Gastrocnemius medialis (tissue), 4 donors: ENCODE measurements around the gene AMACR.

Source experiments
- POLR2A ChIP-seq, 2 donors: fragments of 450-650 bp; IDR thresholded peaks; one replicate each; pipeline ENCODE4 v1.6.1; 2017; ENCODE audit warnings: antibody characterized with exemption in 2 of 2, mild to moderate bottlenecking in 2 of 2, moderate library complexity in 2 of 2
- TF ChIP-seq, protein P1 (sequence below), 5 experiments: fragments of 450-650 bp in 3 of 5; fragments of 200-600 bp in 2 of 5; sonication (generic) in 2 of 5; IDR thresholded peaks in 4 of 5; conservative IDR thresholded peaks in 1 of 5; 1 replicate in 4 of 5; 2 replicates in 1 of 5; pipeline ENCODE4 v1.5.1; 2016 to 2019; ENCODE audit warnings: antibody characterized with exemption in 5 of 5, mild to moderate bottlenecking in 3 of 5, moderate library complexity in 3 of 5

DNA sequence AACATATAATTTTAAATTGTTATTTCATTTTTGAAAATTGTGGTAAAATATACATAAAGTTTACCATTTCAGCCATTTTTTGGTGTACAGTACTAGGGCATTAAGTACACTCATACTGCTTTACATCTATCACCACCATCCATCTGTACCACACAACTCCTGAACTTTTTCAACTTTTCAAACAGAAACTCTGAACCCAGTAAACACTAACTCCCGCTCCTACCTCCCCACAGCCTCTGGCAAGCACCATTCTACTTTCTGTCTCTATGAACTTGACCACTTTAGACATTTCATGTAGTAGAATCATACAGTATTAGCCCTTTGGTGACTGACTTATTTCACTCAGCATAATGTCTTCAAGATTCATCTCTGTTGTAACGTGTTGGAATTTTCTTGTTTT is 15.0 kb downstream of the AMACR start:
- TF ChIP-seq, protein P1, sequence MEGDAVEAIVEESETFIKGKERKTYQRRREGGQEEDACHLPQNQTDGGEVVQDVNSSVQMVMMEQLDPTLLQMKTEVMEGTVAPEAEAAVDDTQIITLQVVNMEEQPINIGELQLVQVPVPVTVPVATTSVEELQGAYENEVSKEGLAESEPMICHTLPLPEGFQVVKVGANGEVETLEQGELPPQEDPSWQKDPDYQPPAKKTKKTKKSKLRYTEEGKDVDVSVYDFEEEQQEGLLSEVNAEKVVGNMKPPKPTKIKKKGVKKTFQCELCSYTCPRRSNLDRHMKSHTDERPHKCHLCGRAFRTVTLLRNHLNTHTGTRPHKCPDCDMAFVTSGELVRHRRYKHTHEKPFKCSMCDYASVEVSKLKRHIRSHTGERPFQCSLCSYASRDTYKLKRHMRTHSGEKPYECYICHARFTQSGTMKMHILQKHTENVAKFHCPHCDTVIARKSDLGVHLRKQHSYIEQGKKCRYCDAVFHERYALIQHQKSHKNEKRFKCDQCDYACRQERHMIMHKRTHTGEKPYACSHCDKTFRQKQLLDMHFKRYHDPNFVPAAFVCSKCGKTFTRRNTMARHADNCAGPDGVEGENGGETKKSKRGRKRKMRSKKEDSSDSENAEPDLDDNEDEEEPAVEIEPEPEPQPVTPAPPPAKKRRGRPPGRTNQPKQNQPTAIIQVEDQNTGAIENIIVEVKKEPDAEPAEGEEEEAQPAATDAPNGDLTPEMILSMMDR (IDR thresholded peaks at IDR 0.05 in 4 of 5, conservative IDR thresholded peaks at IDR 0.05 in 1 of 5) = no peak
- no peak for TF ChIP-seq POLR2A (IDR thresholded peaks at IDR 0.05)
